Pancreas (tissue), 10 donors: ENCODE measurements around the gene SETD1A. TPM values are rescaled to one million over a fixed set of nuclear protein-coding genes. Genes with fewer than 3 reads are reported as not detected.

ENCODE experiments used
- ATAC-seq, 4 donors: fragments of 200-7000 bp; cut with Tn5 transposase; one replicate each; pipeline versions ENCODE4 v1.8.0 to v1.9.1; 2020; ENCODE audit warnings: mild to moderate bottlenecking in 4 of 4, moderate library complexity in 4 of 4
- DNase-seq, 6 donors: peaks; one replicate each; pipeline ENCODE4 v3.0.0-alpha.2; 2020
- FAIRE-seq: peaks from 2 replicates; lab custom pipeline; 2012; peaks lifted over from hg19 to GRCh38; lab: Jason Lieb, UNC
- H3K27ac ChIP-seq, 4 donors: fragments of 200-600 bp; sonication (generic); 1 replicate in 3 of 4; 2 replicates in 1 of 4; pipeline versions ENCODE4 v1.5.0 to v1.8.0; 2020
- H3K27me3 ChIP-seq, 4 donors: fragments of 200-600 bp; one replicate each; pipeline ENCODE4 v1.8.0; 2021
- H3K36me3 ChIP-seq, 3 donors: fragments of 200-600 bp; sonication (generic) in 1 of 3; one replicate each; pipeline versions ENCODE4 v1.5.0 to v1.8.0; 2020 to 2021
- H3K4me1 ChIP-seq, 3 donors: fragments of 200-600 bp; one replicate each; pipeline ENCODE4 v1.8.0; 2021
- H3K4me3 ChIP-seq, 4 donors: fragments of 200-600 bp; sonication (generic) in 2 of 4; one replicate each; pipeline versions ENCODE4 v1.5.0 to v1.8.0; 2020 to 2021
- H3K9me3 ChIP-seq, 4 donors: fragments of 200-600 bp; one replicate each; pipeline ENCODE4 v1.8.0; 2021
- WGBS, 2 donors: extraction: QIAGEN DNeasy Blood & Tissue Kit; methylation state at CpG; one replicate each; pipeline ENCODE4 v1.1.7; 2013; 5-methylcytosine and 5-hydroxymethylcytosine counted together
- intact Hi-C, 3 donors: fragments of 100-400 bp; cut with DNase I; formaldehyde crosslinking; loops; one replicate each; pipeline versions ENCODE4 v1.11.1 to v1.14.2; 2022
- polyA plus RNA-seq, 2 donors: library from polyadenylated mRNA; stranded (reverse); fragments of 200-250 nt; gene quantifications; one replicate each; pipeline ENCODE4 v1.2.3, GENCODE V29; 2013
- total RNA-seq, 6 donors: library from RNA; stranded (reverse); fragmentation: NEBNext Ultra II Directional in 4 of 6; extraction: Animal tissue kit (Norgen Biotek cat#: 25700) in 4 of 6; gene quantifications; one replicate each; pipeline versions ENCODE4 v1.2.1 to v1.2.4, GENCODE V29; 2021 to 2023
- TF ChIP-seq, protein P1 (sequence below), 4 donors: fragments of 200-600 bp; sonication (generic) in 3 of 4; IDR thresholded peaks; one replicate each; pipeline versions ENCODE4 v1.5.0 to v1.8.0; 2021; ENCODE audit warnings: antibody characterized with exemption in 4 of 4
- donor health status: healthy with polysubstance abuse.
- donor health status: DM: no; HTN: no; CAD: no; lungs with moderate emphysema.
- donor health status: DM: no; HTN: no; CAD: no.
- donor health status: control.
- donor health status: control.
- donor health status: Bipolar disorder and iron deficiency.
- donor health status: DM: yes; HTN: yes; CAD: no.
- donor health status: DM: no; HTN: no; CAD: no.
- donor health status: DM: no; HTN: no; CAD: no.
- donor health status: DM: yes; HTN: yes; CAD: no.

Gene SETD1A
- total and polyA plus RNA-seq, 8 donors = 6.5 to 17.9 (median 8.5) TPM

DNA sequence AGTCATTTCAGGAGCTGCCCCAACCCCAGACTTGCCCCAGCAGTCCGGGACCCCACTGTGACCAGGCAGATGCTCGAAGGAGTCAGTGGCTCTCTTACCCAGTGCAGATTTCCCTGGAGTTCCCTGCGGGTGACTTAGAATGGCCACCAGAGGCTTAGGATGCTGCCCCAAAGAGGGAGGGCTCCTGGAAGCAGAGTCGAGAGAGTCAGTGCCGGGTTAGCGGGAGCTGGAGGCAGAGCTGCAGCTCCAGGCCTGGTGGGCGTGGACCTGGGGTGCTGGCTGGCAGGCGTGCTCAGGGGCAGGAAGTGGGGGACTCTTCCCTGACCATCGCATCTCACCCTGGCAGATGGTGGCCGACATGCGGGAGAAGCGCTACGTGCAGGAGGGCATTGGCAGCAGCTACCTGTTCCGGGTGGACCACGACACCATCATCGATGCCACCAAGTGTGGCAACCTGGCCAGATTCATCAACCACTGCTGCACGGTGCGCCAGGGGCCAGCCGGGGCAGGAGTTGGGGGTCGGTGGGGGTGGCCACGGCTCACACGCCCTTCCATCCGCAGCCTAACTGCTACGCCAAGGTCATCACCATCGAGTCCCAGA, 25.8 kb downstream of the SETD1A start:
- ATAC-seq = no peak
- 82 to 83% methylated on average over 25 of the region's 25 CpGs for WGBS, 2 donors
- peaks cover 0 to 24% (median 0%) of the 10 kb centered on the region in 3 donors for H3K36me3 ChIP-seq
- H3K27me3 ChIP-seq = no peaks in the 10 kb centered on the region
- TF ChIP-seq, protein P1, sequence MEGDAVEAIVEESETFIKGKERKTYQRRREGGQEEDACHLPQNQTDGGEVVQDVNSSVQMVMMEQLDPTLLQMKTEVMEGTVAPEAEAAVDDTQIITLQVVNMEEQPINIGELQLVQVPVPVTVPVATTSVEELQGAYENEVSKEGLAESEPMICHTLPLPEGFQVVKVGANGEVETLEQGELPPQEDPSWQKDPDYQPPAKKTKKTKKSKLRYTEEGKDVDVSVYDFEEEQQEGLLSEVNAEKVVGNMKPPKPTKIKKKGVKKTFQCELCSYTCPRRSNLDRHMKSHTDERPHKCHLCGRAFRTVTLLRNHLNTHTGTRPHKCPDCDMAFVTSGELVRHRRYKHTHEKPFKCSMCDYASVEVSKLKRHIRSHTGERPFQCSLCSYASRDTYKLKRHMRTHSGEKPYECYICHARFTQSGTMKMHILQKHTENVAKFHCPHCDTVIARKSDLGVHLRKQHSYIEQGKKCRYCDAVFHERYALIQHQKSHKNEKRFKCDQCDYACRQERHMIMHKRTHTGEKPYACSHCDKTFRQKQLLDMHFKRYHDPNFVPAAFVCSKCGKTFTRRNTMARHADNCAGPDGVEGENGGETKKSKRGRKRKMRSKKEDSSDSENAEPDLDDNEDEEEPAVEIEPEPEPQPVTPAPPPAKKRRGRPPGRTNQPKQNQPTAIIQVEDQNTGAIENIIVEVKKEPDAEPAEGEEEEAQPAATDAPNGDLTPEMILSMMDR (IDR thresholded peaks at IDR 0.05) = no peak
- H3K27ac ChIP-seq = no peak overlapping the region
- peak in 2 of 6 donors; percentile 50 to 74 for DNase-seq
- H3K4me3 ChIP-seq = no peak overlapping the region
- H3K9me3 ChIP-seq = no peaks in the 10 kb centered on the region
- intact Hi-C loops = loop anchor here in 2 of 3 donors (5.0 to 10.0 kb wide), 3 partner anchors 101 to 464 kb away; partner anchors contain the start of genes PRSS53 (in 1 of the 2) and ZNF843 (in 1 of the 2)
- peaks cover 0 to 7% (median 0%) of the 10 kb centered on the region in 3 donors for H3K4me1 ChIP-seq
- no peak for FAIRE-seq

DNA sequence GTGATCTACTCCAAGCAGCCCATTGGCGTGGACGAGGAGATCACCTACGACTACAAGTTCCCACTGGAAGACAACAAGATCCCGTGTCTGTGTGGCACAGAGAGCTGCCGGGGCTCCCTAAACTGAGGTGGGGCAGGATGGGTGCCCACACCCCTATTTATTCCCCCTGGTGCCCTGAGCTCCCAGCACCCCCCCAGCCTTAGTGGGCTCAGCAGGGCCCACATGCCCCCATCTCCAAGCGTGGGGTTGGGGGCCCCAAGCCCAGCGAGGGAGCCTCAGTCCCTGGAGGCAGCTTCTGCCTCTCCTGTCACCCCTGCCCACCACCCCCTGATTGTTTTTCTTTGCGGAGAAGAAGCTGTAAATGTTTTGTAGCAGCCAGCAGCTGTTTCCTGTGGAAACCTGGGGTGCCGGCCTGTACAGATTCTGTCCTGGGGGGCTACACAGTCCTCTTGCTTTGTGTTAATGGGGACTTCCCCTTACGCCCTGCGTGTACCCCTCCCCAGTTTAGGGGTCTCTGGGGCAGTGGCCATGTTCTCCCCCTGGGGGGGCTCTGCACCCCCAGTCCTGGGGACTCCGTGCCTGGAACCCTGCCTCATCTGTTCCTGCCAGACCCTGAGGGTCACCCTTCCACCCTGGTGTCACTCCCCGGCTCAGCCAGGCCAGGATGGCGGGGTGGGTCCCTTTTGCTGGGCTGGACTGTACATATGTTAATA, 26.5 kb downstream of the SETD1A start:
- ATAC-seq = no peak
- H3K9me3 ChIP-seq = no peaks in the 10 kb centered on the region
- H3K36me3 ChIP-seq = peaks cover 0 to 24% (median 0%) of the 10 kb centered on the region in 3 donors
- H3K4me1 ChIP-seq = peaks cover 0 to 7% (median 0%) of the 10 kb centered on the region in 3 donors
- no peak overlapping the region for H3K27ac ChIP-seq
- H3K4me3 ChIP-seq = no peak overlapping the region
- H3K27me3 ChIP-seq = no peaks in the 10 kb centered on the region
- no peak for FAIRE-seq
- DNase-seq = peak in 3 of 6 donors; percentile 36 to 68 (median 39)
- WGBS, 2 donors = 86 to 89% methylated on average over 13 to 14 of the region's 14 CpGs
- TF ChIP-seq, protein P1 (IDR thresholded peaks at IDR 0.05) = no peak
- intact Hi-C loops = loop anchor here in 2 of 3 donors (5.0 to 10.0 kb wide), 3 partner anchors 101 to 463 kb away; partner anchors contain the start of genes PRSS53 (in 1 of the 2) and ZNF843 (in 1 of the 2)

DNA sequence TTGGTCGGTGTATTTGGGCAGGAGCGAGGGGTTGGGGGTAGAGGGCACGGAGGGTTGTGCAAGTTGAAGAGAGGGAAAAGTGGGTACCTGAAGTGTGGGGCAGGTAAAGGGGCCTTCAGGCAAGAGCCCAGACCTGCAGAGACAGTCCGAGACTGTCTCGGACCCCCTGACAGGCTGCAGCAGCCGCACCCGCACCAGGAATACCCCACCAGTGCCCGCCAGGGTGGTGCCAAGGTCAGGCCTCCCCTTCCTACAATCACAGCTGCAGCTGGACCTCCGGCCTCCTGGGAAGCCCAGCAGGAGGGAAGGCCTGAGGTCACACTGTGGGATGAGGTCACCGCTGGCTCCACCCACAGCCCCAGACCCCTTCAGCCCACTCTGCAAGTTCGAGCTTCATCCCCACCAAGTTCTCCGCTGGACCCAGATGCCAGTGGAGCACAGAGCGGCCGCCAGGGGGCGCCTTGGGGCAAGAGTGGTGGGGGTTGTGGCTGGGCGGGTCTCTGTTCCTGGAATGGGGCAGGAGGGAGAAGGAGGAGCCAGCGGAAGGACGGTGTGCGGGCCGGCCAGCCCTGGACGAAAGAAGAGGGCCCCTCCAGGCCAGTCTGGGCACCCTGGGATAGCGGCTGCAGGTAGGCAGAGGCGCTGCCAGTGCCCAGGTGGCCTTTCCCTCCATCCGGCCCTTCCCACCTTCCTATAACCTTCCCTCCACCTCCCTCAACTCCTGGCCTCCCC, 27.3 kb downstream of the SETD1A start, which contains the start of gene HSD3B7:
Gene HSD3B7, plus strand, starts transcription at position 539 of the 732 bp plus-strand sequence. CDS start 452 bp downstream, outside the sequence.
- H3K36me3 ChIP-seq = peaks cover 0 to 17% (median 0%) of the 10 kb centered on the region in 3 donors

More for the DNA sequence above, 27.3 kb downstream of the SETD1A start, which contains the start of gene HSD3B7:
- FAIRE-seq (no peak), ATAC-seq (peak; percentile 89 to 96 (median 94)), DNase-seq (peak; percentile 88 to 100 (median 94))
- H3K9me3 ChIP-seq = no peaks in the 10 kb centered on the region
- TF ChIP-seq, protein P1 (IDR thresholded peaks at IDR 0.05) = peak; percentile 93 to 97 (median 96)
- H3K4me3 ChIP-seq = peak within 1 kb of the TSS; percentile 24 to 61 (median 36)
- 16 to 17% methylated on average over 23 to 24 of the region's 24 CpGs for WGBS, 2 donors
- peaks cover 0 to 7% (median 0%) of the 10 kb centered on the region in 3 donors for H3K4me1 ChIP-seq
- H3K27ac ChIP-seq = peak within 1 kb of the TSS; percentile 85 to 87 (median 86)
- H3K27me3 ChIP-seq = no peaks in the 10 kb centered on the region
- intact Hi-C loops = loop anchor here in 2 of 3 donors (5.0 to 10.0 kb wide), 4 partner anchors 100 to 462 kb away; partner anchors contain the start of genes PRSS53 (in 1 of the 2) and ZNF843 (in 1 of the 2)
